A673 (cell line): ENCODE measurements around the gene PNRC1.
"Not testable (repeated sequence)": the region's sequence is repeated elsewhere in the genome, so short reads cannot be mapped to it uniquely, and the experiment has no call there.

Source experiments
- CTCF ChIP-seq: fragments of 300-800, 200-600 bp; sonication (generic); conservative IDR thresholded peaks from 2 replicates; pipeline ENCODE4 v1.5.1; 2017; ENCODE audit warnings: low read depth, mild to moderate bottlenecking, antibody characterized with exemption, low read length, moderate library complexity, mixed read lengths
- EZH2 ChIP-seq: fragments of 200-600 bp; sonication (generic); IDR thresholded peaks from 2 replicates; pipeline ENCODE4 v1.6.1; 2017; ENCODE audit warnings: borderline replicate concordance, low read depth, mild to moderate bottlenecking, mixed read lengths, antibody characterized with exemption, low read length; ENCODE audit not compliant: poor library complexity, severe bottlenecking

GRCh38 chr6:89066121-89066520 lies 14.4 kb upstream of the PNRC1 start:
- TF ChIP-seq CTCF, EZH2: not testable (repeated sequence)
